IPS-18a (cell line): Measurements from ENCODE around the gene DIAPH2.

Source experiments
- H3K27ac ChIP-seq: one replicate; pipeline ENCODE4 v1.5.1; 2013; ENCODE audit warnings: low read length
- H3K27me3 ChIP-seq: one replicate; pipeline ENCODE4 v1.6.1; 2013; ENCODE audit warnings: mild to moderate bottlenecking, low read length; ENCODE audit not compliant: control insufficient read depth, insufficient read depth
- H3K36me3 ChIP-seq: one replicate; pipeline ENCODE4 v1.6.1; 2013; ENCODE audit warnings: low read depth, low read length; ENCODE audit not compliant: control insufficient read depth
- H3K4me1 ChIP-seq: one replicate; pipeline ENCODE4 v1.6.1; 2013; ENCODE audit warnings: low read depth, low read length; ENCODE audit not compliant: control insufficient read depth
- H3K4me3 ChIP-seq: one replicate; pipeline ENCODE4 v1.5.1; 2013; ENCODE audit warnings: low read length
- H3K9ac ChIP-seq: one replicate; pipeline ENCODE4 v1.6.1; 2013; ENCODE audit warnings: mild to moderate bottlenecking, low read length, moderate library complexity
- H3K9me3 ChIP-seq: one replicate; pipeline ENCODE4 v1.6.1; 2013; ENCODE audit warnings: low read depth, low read length; ENCODE audit not compliant: control insufficient read depth

Gene DIAPH2

DNA sequence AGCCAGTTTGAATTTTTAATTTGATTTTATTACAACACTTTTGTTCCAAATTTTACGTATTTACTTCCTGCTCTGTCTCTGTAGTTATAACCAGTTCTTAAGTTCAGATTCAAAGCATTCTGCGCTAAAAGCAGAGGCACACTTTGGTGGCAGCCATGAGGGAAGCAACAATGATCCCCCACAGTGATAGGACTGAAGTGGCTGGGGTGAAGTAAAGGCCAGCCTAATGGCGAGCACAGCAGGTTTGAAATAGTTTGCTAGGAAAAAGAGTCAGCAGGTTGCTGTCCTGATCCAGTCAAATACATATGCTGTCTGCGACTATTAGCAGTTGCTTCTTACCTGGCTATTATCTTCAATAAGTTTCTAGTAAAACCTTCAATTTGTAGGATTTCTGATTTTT, 375.4 kb downstream of the DIAPH2 start:
- Histone ChIP-seq H3K27me3 (peaks cover 27% of the 10 kb centered on the region), H3K36me3 (no peaks in the 10 kb centered on the region), H3K4me1 (peaks cover 13% of the 10 kb centered on the region), H3K27ac (no peak overlapping the region), H3K9me3 (no peaks in the 10 kb centered on the region), H3K4me3 (no peak overlapping the region), H3K9ac (no peak overlapping the region)

- Histone ChIP-seq H3K9me3 (no peaks in the 10 kb centered on the region), H3K27ac (no peak overlapping the region), H3K4me1 (peaks cover 6% of the 10 kb centered on the region), H3K4me3 (no peak overlapping the region), H3K9ac (no peak overlapping the region), H3K36me3 (no peaks in the 10 kb centered on the region), H3K27me3 (peaks cover 11% of the 10 kb centered on the region)
These were observed 380.4 kb downstream of the DIAPH2 start for GRCh38 chrX:97065066-97065465.

- peaks cover 4% of the 10 kb centered on the region for H3K27me3 ChIP-seq
- no peak overlapping the region for H3K4me3 ChIP-seq
- no peaks in the 10 kb centered on the region for H3K4me1 ChIP-seq
- H3K27ac ChIP-seq, result no peak overlapping the region
- H3K9me3 ChIP-seq, result no peaks in the 10 kb centered on the region
- H3K9ac ChIP-seq, result no peak overlapping the region
- H3K36me3 ChIP-seq, result no peaks in the 10 kb centered on the region
These were observed 381.3 kb downstream of the DIAPH2 start for GRCh38 chrX:97065973-97066372.

DNA sequence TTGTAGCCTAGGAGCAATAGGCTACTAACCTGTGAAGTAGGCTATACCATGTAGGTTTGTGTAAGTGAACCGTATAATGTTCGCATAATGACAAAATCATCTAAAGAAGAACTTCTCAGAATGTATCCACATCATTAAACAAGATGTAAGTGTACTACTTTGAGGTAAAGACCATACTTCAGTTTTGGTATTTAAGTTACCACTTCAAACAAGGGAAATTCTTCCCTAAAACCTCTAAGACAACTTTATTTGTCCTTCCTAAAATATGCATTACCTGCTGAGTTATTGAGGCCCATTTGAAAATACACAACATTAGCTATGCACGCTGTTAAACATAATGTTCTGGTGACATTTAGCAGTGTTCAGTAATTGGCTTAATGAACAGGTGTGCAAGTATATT, 381.7 kb downstream of the DIAPH2 start:
- H3K27me3 ChIP-seq, result no peaks in the 10 kb centered on the region
- H3K4me1 ChIP-seq, result no peaks in the 10 kb centered on the region
- H3K4me3 ChIP-seq, result no peak overlapping the region
- H3K36me3 ChIP-seq, result no peaks in the 10 kb centered on the region
- no peak overlapping the region for H3K27ac ChIP-seq
- H3K9ac ChIP-seq, result no peak overlapping the region
- no peaks in the 10 kb centered on the region for H3K9me3 ChIP-seq

DNA sequence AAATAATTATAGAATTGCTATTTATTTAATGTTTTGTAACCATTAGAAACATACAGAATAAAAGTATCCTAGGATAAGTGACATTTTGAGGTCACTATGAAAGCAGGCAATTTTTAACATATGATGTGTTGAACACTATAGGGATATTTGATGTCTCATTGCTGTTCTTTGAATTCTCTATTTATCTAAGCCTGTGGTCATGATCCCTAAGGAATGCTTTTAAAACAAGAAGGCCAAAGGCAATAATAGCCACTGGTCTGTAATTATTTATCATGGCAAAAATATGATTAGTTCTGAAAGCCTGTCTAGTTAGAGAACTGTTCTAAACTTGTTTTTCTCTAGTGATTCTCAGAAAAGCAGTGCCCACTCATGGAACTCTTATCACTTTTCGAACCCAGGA, 385.7 kb downstream of the DIAPH2 start:
- H3K9me3 ChIP-seq, result no peaks in the 10 kb centered on the region
- H3K4me3 ChIP-seq, result no peak overlapping the region
- H3K27ac ChIP-seq, result no peak overlapping the region
- H3K36me3 ChIP-seq, result no peaks in the 10 kb centered on the region
- H3K27me3 ChIP-seq, result no peaks in the 10 kb centered on the region
- H3K9ac ChIP-seq, result no peak overlapping the region
- H3K4me1 ChIP-seq, result no peaks in the 10 kb centered on the region

GRCh38 chrX:97074400-97074799, 389.8 kb downstream of the DIAPH2 start:
- Histone ChIP-seq H3K4me3 (no peak overlapping the region), H3K9ac (no peak overlapping the region), H3K27ac (no peak overlapping the region), H3K4me1 (no peaks in the 10 kb centered on the region), H3K27me3 (no peaks in the 10 kb centered on the region), H3K9me3 (no peaks in the 10 kb centered on the region), H3K36me3 (no peaks in the 10 kb centered on the region)

- no peaks in the 10 kb centered on the region for H3K36me3 ChIP-seq
- H3K9me3 ChIP-seq, result no peaks in the 10 kb centered on the region
- peaks cover 5% of the 10 kb centered on the region for H3K4me1 ChIP-seq
- no peak overlapping the region for H3K9ac ChIP-seq
- no peak overlapping the region for H3K27ac ChIP-seq
- H3K4me3 ChIP-seq, result no peak overlapping the region
- H3K27me3 ChIP-seq, result no peaks in the 10 kb centered on the region
These were observed 404.5 kb downstream of the DIAPH2 start for GRCh38 chrX:97089116-97089515.

DNA sequence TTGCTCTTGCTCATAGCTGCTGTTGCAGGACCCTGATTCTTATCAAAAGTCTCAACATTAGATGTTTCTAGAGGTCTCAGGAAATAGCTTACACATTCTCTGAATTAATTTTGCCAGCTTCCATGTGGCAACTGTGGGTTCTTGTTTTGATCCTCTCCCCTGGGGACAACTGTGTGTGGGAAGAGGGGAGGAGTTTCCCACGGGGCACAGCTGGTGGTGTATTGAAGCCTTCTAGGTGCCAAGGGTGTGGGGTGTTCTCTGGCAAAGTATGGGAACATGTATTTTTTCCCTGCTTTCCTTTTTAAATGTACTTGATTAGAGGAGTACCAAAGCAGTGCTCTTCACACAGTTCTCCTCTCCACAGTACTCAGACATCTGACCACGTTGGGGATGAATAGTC, 411.7 kb downstream of the DIAPH2 start:
- H3K4me3 ChIP-seq, result no peak overlapping the region
- peaks cover 19% of the 10 kb centered on the region for H3K4me1 ChIP-seq
- H3K36me3 ChIP-seq, result no peaks in the 10 kb centered on the region
- no peak overlapping the region for H3K27ac ChIP-seq
- no peak overlapping the region for H3K9ac ChIP-seq
- H3K27me3 ChIP-seq, result no peaks in the 10 kb centered on the region
- no peaks in the 10 kb centered on the region for H3K9me3 ChIP-seq

- H3K9me3 ChIP-seq, result no peaks in the 10 kb centered on the region
- H3K4me1 ChIP-seq, result no peaks in the 10 kb centered on the region
- no peak overlapping the region for H3K4me3 ChIP-seq
- H3K27ac ChIP-seq, result no peak overlapping the region
- H3K27me3 ChIP-seq, result no peaks in the 10 kb centered on the region
- no peaks in the 10 kb centered on the region for H3K36me3 ChIP-seq
- H3K9ac ChIP-seq, result no peak overlapping the region
These were observed 418.3 kb downstream of the DIAPH2 start for GRCh38 chrX:97102938-97103337.

GRCh38 chrX:97109730-97110129, 425.1 kb downstream of the DIAPH2 start:
- no peaks in the 10 kb centered on the region for H3K27me3 ChIP-seq
- H3K4me3 ChIP-seq, result no peak overlapping the region
- H3K9me3 ChIP-seq, result no peaks in the 10 kb centered on the region
- no peak overlapping the region for H3K9ac ChIP-seq
- no peak overlapping the region for H3K27ac ChIP-seq
- no peaks in the 10 kb centered on the region for H3K4me1 ChIP-seq
- no peaks in the 10 kb centered on the region for H3K36me3 ChIP-seq

GRCh38 chrX:97117572-97117971, 432.9 kb downstream of the DIAPH2 start:
- no peaks in the 10 kb centered on the region for H3K4me1 ChIP-seq
- no peaks in the 10 kb centered on the region for H3K27me3 ChIP-seq
- H3K27ac ChIP-seq, result no peak overlapping the region
- H3K9me3 ChIP-seq, result no peaks in the 10 kb centered on the region
- no peak overlapping the region for H3K4me3 ChIP-seq
- H3K9ac ChIP-seq, result no peak overlapping the region
- no peaks in the 10 kb centered on the region for H3K36me3 ChIP-seq

GRCh38 chrX:97119474-97120109, 434.9 kb downstream of the DIAPH2 start:
- Histone ChIP-seq H3K4me3 (no peak overlapping the region), H3K27ac (no peak overlapping the region)

More at GRCh38 chrX:97119474-97120109, 434.9 kb downstream of the DIAPH2 start:
- Histone ChIP-seq H3K9ac (no peak overlapping the region), H3K36me3 (no peaks in the 10 kb centered on the region), H3K4me1 (no peaks in the 10 kb centered on the region), H3K27me3 (no peaks in the 10 kb centered on the region), H3K9me3 (no peaks in the 10 kb centered on the region)
